GM19035 (cell line): ENCODE data around the gene C16orf82.

Experiments
- ATAC-seq: cut with Tn5 transposase; IDR thresholded peaks from one replicate; pipeline ENCODE4 v1.9.1; 2021; ENCODE audit not compliant: unreplicated experiment

Gene C16orf82

DNA sequence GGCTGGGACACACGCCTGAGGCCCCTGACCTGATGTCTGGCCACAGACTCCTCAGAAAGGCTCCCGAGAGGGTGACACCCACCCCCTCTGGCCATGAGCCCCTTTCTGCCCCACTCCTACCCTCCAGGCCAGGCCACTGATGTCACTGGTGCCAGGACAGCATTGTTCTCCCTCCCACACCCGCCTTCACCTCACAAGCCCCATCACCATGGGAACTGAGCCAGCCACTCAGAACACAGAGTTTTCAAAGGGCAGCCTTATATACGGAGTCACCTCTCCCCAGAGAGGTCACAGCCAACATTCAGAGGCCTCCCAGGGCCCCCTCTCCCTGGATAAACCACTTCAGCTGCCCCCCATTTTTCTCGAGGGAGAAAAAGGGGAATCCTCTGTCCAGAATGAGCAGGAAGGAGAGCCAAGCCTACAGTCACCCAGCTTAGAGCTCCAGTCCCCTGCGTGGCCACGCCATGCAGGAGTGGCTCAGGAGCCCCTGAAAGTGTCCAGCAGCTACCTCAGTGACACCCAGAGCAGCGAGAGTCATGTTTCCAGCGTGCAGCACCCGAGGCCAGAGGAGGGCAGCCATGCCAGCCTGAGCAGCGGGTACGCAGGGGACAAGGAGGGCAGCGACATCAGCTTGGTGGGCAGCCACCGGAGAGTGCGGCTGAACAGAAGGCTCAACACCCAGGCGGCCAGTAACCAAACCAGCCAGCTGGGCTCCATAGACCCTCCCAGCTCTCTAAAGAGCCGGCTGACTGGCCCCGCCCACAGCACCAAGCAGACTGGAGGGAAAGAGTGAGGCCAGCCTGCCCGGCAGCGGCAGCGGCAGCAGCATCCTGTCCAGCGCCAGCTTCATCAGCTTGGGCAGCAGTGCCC is at the start of gene C16orf82:
TSS of gene C16orf82 (plus strand) at position 260 of the 870 bp plus-strand sequence.
- ATAC-seq = no peak

- no peak for ATAC-seq
These were observed 46.7 kb upstream of the C16orf82 start for GRCh38 chr16:27020031-27020430.

GRCh38 chr16:27024010-27024409 is 42.7 kb upstream of the C16orf82 start:
- ATAC-seq = no peak

DNA sequence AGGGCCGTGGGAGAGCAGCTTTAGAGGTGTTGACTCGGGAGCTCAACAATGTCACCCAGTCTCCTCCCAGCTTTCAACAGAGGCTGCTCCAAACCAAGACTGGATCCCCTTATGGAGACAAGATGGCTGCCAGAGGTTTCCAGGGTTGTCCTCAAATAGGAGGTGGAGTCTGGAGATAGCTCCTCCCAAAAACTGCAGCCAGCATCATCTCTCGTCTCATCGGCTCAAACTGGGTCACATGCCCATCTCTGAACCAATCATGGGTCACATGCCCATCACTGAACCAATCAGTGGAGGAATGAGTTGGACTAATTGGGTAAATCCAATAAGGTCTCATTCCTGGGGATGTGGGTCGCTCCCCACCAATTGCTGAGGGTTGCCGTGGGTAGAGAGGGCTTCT is 41.1 kb upstream of the C16orf82 start:
- ATAC-seq = no peak

DNA sequence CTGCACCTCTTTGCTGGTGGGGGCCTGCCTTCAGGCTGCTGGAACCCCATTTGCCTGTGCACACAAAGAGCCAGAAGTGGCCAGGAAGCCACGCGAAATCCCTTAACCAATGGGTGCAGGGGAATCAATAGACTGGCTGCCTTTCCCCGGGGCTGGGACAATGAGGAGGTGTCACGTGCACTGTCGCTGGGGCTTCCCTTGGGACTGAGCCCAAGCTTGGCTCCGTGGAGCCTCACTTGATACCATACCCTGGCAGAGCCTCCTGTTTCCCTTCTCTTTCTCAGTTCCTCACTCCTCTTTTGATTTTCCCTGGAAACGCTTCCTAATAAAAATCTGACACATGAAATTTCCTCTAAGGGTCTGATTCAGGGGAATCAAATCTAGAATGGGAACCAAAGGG is 38.8 kb upstream of the C16orf82 start:
- ATAC-seq = no peak

GRCh38 chr16:27028591-27029110 is 38.1 kb upstream of the C16orf82 start:
- ATAC-seq = no peak

- ATAC-seq = no peak
These were observed 37.2 kb upstream of the C16orf82 start for GRCh38 chr16:27029525-27029924.

GRCh38 chr16:27033281-27033979 is 33.3 kb upstream of the C16orf82 start:
- ATAC-seq = no peak

- ATAC-seq = no peak
These were observed 26.0 kb upstream of the C16orf82 start for GRCh38 chr16:27040732-27041131.

DNA sequence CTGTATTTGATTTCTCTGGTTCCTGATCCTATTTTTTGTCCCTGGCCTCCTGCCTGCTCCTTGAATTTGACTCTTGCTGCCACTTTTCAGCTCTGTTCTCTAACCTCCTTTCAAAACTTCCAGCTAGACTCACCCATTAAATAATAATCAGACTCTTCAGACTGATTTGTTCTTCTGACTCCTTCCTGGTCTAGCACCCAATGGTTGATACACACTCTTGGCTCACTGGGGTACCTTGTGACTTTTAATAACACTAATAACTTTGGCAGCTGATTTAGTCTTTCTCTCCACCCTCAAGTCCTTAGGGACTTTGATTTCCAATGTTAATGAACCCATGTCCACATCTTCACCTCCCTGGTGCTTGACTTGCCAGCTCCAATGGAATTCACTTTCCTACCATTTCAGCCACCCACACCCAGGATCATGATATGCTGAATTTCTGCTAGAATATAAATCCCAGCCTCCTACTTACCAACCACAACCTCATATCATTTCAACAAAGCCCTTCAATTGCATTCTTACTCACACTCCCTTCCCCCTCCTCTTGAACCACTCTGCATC is 19.7 kb upstream of the C16orf82 start:
- ATAC-seq = no peak

GRCh38 chr16:27048316-27048715 is 18.4 kb upstream of the C16orf82 start:
- ATAC-seq = no peak

DNA sequence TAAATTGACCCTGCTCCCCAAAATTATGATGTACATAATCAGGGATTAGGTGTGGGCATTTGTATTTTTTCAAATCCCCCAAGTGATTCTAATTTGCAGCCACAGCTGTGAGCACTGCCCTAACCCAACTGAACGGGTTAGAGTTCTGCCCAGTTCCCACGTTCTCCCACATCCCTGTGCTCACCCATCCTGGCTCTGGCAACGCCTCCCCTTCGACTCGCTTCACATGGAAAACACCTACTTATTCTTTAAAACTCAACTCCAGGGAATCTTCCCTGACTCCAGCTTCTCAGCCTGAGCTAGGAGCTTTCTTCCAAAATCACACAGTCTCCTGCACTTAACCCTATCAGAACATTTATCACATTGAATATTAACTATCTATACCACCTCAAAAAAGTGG is 17.6 kb upstream of the C16orf82 start:
- no peak for ATAC-seq

- ATAC-seq = no peak
These were observed 14.7 kb upstream of the C16orf82 start for GRCh38 chr16:27052007-27052406.

- ATAC-seq = no peak
These were observed 12.7 kb upstream of the C16orf82 start for GRCh38 chr16:27053996-27054395.

DNA sequence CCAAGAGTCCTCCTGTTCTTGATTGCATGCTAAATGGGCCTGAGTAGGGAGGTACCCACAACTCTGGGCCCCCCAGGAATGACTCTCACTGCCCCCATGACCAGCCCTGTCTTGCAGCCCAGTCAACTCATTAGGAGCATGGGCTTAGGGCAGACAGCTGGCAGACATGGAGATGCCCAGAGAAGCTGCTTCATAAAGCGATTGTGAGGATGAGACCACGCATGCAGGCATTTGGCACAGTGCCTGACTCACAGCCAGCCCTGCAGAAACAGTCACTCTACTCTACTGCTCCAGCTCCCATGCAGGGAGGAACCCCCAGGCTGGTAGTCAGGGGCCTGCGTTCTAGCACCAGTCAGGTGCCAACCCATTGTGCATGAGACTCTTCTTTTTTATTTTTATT is 8.4 kb upstream of the C16orf82 start:
- ATAC-seq = no peak

DNA sequence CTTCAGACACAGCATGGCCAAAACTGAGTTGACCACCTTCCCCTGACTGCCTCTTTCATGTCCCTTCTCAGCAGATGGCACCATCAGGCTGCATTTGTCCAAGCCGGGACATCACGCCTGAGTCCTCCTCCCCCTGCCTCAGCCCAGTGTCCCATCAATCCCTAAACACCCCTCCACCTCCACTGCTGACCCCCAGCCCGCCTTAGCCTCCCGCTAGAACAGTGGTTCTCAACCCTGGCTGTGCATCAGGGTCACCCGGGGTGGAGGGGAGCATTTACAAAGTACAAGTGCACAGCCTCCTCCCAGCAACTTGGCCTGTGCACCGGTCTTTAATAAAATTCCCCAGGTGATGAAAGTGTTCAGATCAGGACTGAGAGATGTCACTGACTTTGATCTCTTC is 4.0 kb downstream of the C16orf82 start:
- no peak for ATAC-seq

GRCh38 chr16:27073733-27074132 is 7.0 kb downstream of the C16orf82 start:
- no peak for ATAC-seq

GRCh38 chr16:27080895-27081294 is 14.2 kb downstream of the C16orf82 start:
- no peak for ATAC-seq

GRCh38 chr16:27083861-27084261 is 17.1 kb downstream of the C16orf82 start:
- ATAC-seq = no peak

GRCh38 chr16:27084307-27085028 is 17.7 kb downstream of the C16orf82 start:
- ATAC-seq = no peak

DNA sequence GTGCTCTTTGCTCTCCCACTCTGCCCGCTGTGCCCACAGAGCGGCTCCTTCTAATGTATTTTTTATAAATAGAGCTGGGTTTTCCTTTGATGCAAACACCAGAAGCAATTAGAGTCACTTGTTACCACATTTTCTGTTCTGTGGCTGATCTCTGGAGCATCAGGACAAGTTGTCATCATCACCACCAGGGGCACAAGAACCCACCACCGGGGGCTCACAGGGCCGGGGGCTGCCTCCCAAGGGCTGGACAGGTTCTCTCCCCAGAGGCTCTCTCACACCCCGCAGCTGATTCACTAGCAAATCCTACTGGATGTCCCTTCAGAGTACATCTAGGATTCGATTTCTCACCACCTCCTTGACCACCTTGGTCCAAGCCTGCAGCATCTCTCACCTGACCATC is 18.5 kb downstream of the C16orf82 start:
- no peak for ATAC-seq
